DMS53 (cell line): Measurements from ENCODE around the gene PXDC1.
"Not testable (repeated sequence)": the region's sequence is repeated elsewhere in the genome, so short reads cannot be mapped to it uniquely, and the experiment has no call there.

Experiments used
- DNase-seq: peaks from one replicate; lab custom pipeline; 2025; lab: John Stamatoyannopoulos, UW

Gene PXDC1

GRCh38 chr6:3731700-3732099 is 19.8 kb downstream of the PXDC1 start:
- no peak for DNase-seq

- DNase-seq, result no peak
Measured at GRCh38 chr6:3729603-3730344, 21.7 kb downstream of the PXDC1 start.

- no peak for DNase-seq
Measured at GRCh38 chr6:3727593-3728108, 23.9 kb downstream of the PXDC1 start.

- DNase-seq, result no peak
Measured at GRCh38 chr6:3727036-3727435, 24.5 kb downstream of the PXDC1 start.

- no peak for DNase-seq
Measured at GRCh38 chr6:3726421-3726820, 25.1 kb downstream of the PXDC1 start.

- no peak for DNase-seq
Measured at GRCh38 chr6:3725145-3726047, 26.1 kb downstream of the PXDC1 start.

- DNase-seq, result no peak
Measured at GRCh38 chr6:3724451-3725144, 26.9 kb downstream of the PXDC1 start.

GRCh38 chr6:3723966-3724365 is 27.5 kb downstream of the PXDC1 start:
- DNase-seq, result no peak

GRCh38 chr6:3723251-3723650 is 28.3 kb downstream of the PXDC1 start:
- no peak for DNase-seq

- DNase-seq, result no peak
Measured at GRCh38 chr6:3722785-3723184, 28.7 kb downstream of the PXDC1 start.

- DNase-seq, result no peak
Measured at GRCh38 chr6:3721810-3722621, 29.5 kb downstream of the PXDC1 start.

- not testable (repeated sequence) for DNase-seq
Measured at GRCh38 chr6:3720770-3721169, 30.7 kb downstream of the PXDC1 start.

GRCh38 chr6:3719462-3720308 is 31.8 kb downstream of the PXDC1 start:
- no peak for DNase-seq

- DNase-seq, result no peak
Measured at GRCh38 chr6:3718407-3718806, 33.1 kb downstream of the PXDC1 start.

- no peak for DNase-seq
Measured at GRCh38 chr6:3715285-3715684, 36.2 kb downstream of the PXDC1 start.

GRCh38 chr6:3714768-3715167 is 36.7 kb downstream of the PXDC1 start:
- DNase-seq, result no peak

GRCh38 chr6:3714111-3714510 is 37.4 kb downstream of the PXDC1 start:
- no peak for DNase-seq

GRCh38 chr6:3712827-3713665 is 38.5 kb downstream of the PXDC1 start:
- DNase-seq, result no peak

GRCh38 chr6:3711776-3712175 is 39.7 kb downstream of the PXDC1 start:
- no peak for DNase-seq

GRCh38 chr6:3710403-3710802 is 41.1 kb downstream of the PXDC1 start:
- DNase-seq, result no peak
